ENCODE data around the gene TUBB4B.

TUBB4B gene

DNA sequence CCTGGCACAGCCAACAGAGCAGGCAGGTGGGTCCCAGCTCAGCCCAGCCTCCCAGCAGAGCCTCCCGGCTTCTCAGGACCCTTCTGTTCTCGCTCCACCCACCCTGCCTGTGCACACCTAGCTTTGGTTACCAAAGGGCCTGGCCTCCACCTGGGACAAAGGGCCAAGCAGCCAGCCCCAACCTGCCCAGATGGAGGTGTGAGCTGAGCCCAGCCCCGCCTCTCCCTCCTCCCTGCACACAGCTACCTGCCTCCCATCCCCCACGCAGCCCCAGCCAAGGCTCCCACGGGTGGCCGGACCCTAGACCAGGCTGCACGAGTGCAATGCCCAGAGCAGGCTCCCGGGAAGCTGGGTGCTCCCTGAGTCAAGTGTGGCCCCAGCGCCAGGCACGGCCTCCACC is 46.2 kb upstream of the TUBB4B start:
- no peak for DNase-seq (ENCODE audit: extremely low spot score)
- CTCF ChIA-PET: interaction anchor here (1.6 to 2.8 kb wide), 2 partner anchors 21 to 42 kb away, joined by 4 to 13 read pairs; no protein-coding TSS in a partner anchor
- TF ChIP-seq, protein P1, sequence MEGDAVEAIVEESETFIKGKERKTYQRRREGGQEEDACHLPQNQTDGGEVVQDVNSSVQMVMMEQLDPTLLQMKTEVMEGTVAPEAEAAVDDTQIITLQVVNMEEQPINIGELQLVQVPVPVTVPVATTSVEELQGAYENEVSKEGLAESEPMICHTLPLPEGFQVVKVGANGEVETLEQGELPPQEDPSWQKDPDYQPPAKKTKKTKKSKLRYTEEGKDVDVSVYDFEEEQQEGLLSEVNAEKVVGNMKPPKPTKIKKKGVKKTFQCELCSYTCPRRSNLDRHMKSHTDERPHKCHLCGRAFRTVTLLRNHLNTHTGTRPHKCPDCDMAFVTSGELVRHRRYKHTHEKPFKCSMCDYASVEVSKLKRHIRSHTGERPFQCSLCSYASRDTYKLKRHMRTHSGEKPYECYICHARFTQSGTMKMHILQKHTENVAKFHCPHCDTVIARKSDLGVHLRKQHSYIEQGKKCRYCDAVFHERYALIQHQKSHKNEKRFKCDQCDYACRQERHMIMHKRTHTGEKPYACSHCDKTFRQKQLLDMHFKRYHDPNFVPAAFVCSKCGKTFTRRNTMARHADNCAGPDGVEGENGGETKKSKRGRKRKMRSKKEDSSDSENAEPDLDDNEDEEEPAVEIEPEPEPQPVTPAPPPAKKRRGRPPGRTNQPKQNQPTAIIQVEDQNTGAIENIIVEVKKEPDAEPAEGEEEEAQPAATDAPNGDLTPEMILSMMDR (IDR thresholded peaks at IDR 0.05; ENCODE audit: control extremely low read depth, extremely low read depth, low read depth, missing control alignments): no peak
- POLR2A ChIA-PET: no interaction called here

GRCh38 chr9:137195525-137196220 is 45.4 kb upstream of the TUBB4B start:
- DNase-seq (ENCODE audit: extremely low spot score): no peak
- TF ChIP-seq, protein P1 (IDR thresholded peaks at IDR 0.05; ENCODE audit: control extremely low read depth, extremely low read depth, low read depth, missing control alignments): no peak
- ChIA-PET CTCF (interaction anchor here (1.6 to 2.8 kb wide), 2 partner anchors 21 to 42 kb away, joined by 4 to 13 read pairs; no protein-coding TSS in a partner anchor), POLR2A (interaction anchor here (0.5 kb wide), 1 partner anchor 468 kb away, joined by 3 read pairs; no protein-coding TSS in a partner anchor)

DNA sequence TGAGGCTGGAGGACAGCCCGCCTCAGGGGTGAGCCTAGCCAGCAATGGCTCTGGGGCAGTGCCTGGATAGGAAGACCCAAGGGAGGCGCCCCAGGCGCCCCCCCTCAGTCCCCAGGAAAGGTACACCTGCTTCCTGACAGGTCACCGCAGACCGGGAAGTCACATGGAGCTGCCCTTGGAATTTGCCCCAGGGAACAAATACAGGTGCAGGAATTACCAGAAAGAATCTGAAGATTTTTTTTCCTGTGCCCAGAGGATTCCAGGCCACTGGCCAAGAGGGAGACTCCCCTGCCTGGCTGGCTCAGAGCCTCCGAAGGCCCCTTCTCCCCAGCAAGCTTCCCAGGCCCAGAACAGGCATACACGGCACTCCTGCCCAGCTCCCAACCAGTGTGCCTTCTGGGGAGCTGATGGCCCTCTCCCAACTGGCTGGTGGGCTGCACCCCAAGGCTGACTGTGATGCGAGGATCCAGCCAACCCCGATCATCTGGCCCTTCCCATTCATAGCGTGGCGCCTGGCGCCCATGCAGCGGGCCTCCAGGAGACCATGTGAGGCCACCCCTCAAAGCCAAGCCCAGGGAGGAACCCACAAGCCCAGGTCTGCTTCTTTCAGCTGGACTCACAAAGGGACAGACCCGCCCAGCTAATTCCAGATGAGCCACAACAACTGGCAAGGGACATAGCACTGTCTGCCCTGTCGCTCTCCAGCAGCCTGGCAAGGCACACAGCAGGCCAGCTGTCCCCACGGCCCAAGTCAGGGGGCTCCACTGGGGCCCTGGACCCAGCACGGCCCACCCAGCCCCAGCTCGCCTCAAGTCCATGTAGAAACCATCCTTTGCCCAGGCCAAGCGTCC is 42.8 kb upstream of the TUBB4B start:
- DNase-seq (ENCODE audit: extremely low spot score): no peak
- CTCF ChIA-PET: interaction anchor here (1.5 to 2.0 kb wide), 3 partner anchors 10 to 25 kb away, joined by 6 to 13 read pairs (median 6); partner anchors contain the start of genes ANAPC2 and SSNA1
- TF ChIP-seq, protein P1 (IDR thresholded peaks at IDR 0.05; ENCODE audit: control extremely low read depth, extremely low read depth, low read depth, missing control alignments): no peak
- POLR2A ChIA-PET: interaction anchor here (1.0 to 1.1 kb wide), 2 partner anchors 9 to 42 kb away, joined by 4 to 5 read pairs; partner anchors contain the start of genes ANAPC2, SSNA1 and TUBB4B

DNA sequence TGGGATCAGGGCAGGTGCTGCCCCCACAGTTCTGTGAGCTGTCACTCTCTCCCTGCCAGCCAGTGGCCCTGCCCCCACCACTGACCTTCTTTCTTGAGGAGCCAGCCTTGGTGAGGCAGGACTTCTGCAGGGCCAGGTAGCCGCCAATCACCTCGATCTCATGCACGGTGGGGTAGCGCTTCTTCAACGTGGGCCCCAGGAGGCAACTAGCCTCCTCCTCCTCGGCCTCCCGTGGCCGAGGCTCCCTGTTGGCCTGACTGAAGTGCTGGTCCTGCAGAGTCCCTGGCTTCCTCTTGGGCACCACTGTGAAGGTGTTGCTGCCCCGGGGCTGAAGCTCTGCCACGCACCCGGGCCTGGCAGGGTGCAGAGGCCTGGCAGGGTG is 42.2 kb upstream of the TUBB4B start:
- CTCF ChIA-PET: interaction anchor here (1.5 to 2.0 kb wide), 3 partner anchors 10 to 24 kb away, joined by 6 to 13 read pairs (median 6); partner anchors contain the start of genes ANAPC2 and SSNA1
- TF ChIP-seq, protein P1 (IDR thresholded peaks at IDR 0.05; ENCODE audit: control extremely low read depth, extremely low read depth, low read depth, missing control alignments): no peak
- no peak for DNase-seq (ENCODE audit: extremely low spot score)
- POLR2A ChIA-PET: interaction anchor here (1.0 to 1.1 kb wide), 2 partner anchors 10 to 42 kb away, joined by 4 to 5 read pairs; partner anchors contain the start of genes ANAPC2, SSNA1 and TUBB4B

DNA sequence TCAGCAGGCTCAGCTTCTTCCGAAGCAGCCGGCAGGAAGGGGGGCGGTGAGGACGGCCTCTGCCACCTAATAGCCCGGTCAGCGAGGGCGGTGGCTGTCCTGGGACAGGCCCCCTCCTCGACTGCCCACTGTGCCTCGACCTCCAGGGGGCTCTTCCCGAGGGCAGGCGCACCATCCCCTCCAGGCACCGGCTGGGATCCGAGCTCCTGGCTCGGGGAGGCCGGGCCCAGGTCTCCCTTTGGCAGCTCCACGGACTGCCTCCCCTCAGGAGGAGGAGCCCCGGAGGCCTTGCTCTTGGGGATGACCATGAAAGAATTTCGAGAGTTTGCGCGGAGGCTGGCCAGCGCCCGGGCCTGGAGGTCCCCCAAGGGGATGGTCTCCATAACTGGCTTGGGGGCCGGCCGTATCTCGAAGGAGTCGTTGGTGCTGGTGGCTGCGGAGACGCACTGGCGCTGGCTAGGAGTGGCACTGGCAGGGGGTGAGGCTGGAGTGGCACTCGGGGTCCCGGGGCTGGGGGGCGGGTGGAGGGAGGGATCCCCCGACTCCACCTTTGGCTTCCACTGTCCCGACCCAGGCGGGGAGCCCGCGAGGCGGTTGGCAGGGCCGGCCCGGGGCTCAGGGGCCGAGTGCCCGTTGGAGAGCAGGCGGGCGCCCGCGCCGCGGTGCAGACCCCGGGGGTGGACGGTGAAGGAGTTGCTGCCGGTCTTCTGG is 41.5 kb upstream of the TUBB4B start:
- DNase-seq (ENCODE audit: extremely low spot score): no peak
- POLR2A ChIA-PET: interaction anchor here (1.1 kb wide), 1 partner anchor 41 kb away, joined by 4 read pairs; the partner anchor contains the start of gene TUBB4B
- CTCF ChIA-PET: interaction anchor here (1.5 to 2.0 kb wide), 3 partner anchors 11 to 24 kb away, joined by 6 to 13 read pairs (median 6); partner anchors contain the start of genes ANAPC2 and SSNA1
- TF ChIP-seq, protein P1 (IDR thresholded peaks at IDR 0.05; ENCODE audit: control extremely low read depth, extremely low read depth, low read depth, missing control alignments): no peak
